Ishikawa (cell line): ENCODE measurements around the gene GABRG3.

Experiments used
- CEBPB ChIP-seq: IDR thresholded peaks from 2 replicates; pipeline ENCODE4 v1.6.1; 2012
- CREB1 ChIP-seq: IDR thresholded peaks from 2 replicates; pipeline ENCODE4 v1.6.1; 2012; ENCODE audit warnings: low read depth
- EGR1 ChIP-seq: IDR thresholded peaks from 2 replicates; pipeline ENCODE4 v1.6.1; 2012
- EP300 ChIP-seq: IDR thresholded peaks from 2 replicates; pipeline ENCODE4 v1.6.1; 2012; ENCODE audit warnings: borderline replicate concordance
- FOXM1 ChIP-seq: IDR thresholded peaks from 2 replicates; pipeline ENCODE4 v1.6.1; 2012; ENCODE audit warnings: low read depth, borderline replicate concordance
- MAX ChIP-seq: IDR thresholded peaks from 2 replicates; pipeline ENCODE4 v1.6.1; 2012
- NFIC ChIP-seq: IDR thresholded peaks from 2 replicates; pipeline ENCODE4 v1.6.1; 2012
- RAD21 ChIP-seq: IDR thresholded peaks from 2 replicates; pipeline ENCODE4 v1.6.1; 2012; ENCODE audit warnings: low read depth
- REST ChIP-seq: IDR thresholded peaks from 2 replicates; pipeline ENCODE4 v1.6.1; 2012; ENCODE audit warnings: low read depth, mild to moderate bottlenecking
- TAF1 ChIP-seq: IDR thresholded peaks from 2 replicates; pipeline ENCODE4 v1.6.1; 2012; ENCODE audit warnings: low read depth, mild to moderate bottlenecking
- TCF12 ChIP-seq: IDR thresholded peaks from 2 replicates; pipeline ENCODE4 v1.6.1; 2012; ENCODE audit warnings: low read depth
- TEAD4 ChIP-seq: IDR thresholded peaks from 2 replicates; pipeline ENCODE4 v1.6.1; 2012
- YY1 ChIP-seq: IDR thresholded peaks from 2 replicates; pipeline ENCODE4 v1.6.1; 2012; ENCODE audit warnings: low read depth
- ZBTB7A ChIP-seq: IDR thresholded peaks from 2 replicates; pipeline ENCODE4 v1.6.1; 2012; ENCODE audit warnings: low read depth
- TF ChIP-seq, protein P1 (sequence below): IDR thresholded peaks from 2 replicates; pipeline ENCODE4 v1.6.1; 2012

GABRG3 gene

DNA sequence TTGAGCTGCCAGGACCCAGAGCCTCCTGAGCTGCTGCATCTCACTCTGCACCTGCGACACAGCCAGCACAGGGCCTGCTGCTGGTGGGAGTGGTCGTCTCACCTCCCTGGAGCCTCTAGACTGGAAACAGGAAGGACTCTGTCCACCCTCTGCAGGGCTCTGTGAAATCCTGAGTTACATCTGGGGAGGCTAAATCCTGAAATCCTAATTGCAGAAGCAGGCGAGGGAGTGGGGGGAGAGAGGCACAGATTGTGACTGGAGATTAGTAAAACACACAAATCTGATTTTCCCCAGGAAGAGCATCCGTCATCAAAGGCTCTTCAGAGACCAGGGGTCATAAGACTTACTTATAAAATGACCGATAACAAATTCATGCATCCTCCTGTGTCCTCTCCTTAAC lies 31.6 kb upstream of the GABRG3 start:
- TF ChIP-seq TAF1 (no peak), CEBPB (no peak), ZBTB7A (no peak), TEAD4 (no peak), EGR1 (no peak), MAX (no peak), NFIC (no peak), CREB1 (no peak), EP300 (no peak), REST (no peak), FOXM1 (no peak), YY1 (no peak)
- TF ChIP-seq, protein P1, sequence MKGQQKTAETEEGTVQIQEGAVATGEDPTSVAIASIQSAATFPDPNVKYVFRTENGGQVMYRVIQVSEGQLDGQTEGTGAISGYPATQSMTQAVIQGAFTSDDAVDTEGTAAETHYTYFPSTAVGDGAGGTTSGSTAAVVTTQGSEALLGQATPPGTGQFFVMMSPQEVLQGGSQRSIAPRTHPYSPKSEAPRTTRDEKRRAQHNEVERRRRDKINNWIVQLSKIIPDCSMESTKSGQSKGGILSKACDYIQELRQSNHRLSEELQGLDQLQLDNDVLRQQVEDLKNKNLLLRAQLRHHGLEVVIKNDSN: no peak

DNA sequence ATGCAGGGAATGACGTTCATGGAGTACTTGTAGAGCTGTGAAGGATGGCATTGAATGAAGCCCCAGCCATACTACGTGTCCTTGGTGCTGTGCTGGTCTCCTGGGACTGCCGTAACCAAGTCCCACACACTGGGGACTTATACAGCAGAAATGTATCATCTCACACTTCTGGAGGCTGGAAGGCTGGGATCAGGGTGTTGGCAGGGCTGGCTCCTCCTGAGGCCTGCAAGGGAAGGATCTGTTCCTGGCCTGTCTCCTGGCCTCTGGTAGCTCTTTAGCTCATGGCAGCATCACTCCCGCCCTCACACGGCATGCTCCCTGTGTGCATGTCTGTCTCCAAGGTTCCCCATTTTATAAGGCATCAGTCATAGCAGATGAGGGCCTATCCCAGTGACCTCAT lies 29.5 kb upstream of the GABRG3 start:
- no peak for TF ChIP-seq CREB1
- TF ChIP-seq REST: no peak
- no peak for TF ChIP-seq YY1
- TF ChIP-seq TAF1: no peak
- TF ChIP-seq RAD21: no peak
- no peak for TF ChIP-seq TCF12
- TF ChIP-seq, protein P1: no peak
- no peak for TF ChIP-seq MAX

GRCh38 chr15:26943866-26944265 lies 27.1 kb upstream of the GABRG3 start:
- TF ChIP-seq TEAD4 (no peak), CEBPB (no peak), EGR1 (no peak), REST (no peak), ZBTB7A (no peak), YY1 (no peak), CREB1 (no peak), RAD21 (no peak), EP300 (no peak)

DNA sequence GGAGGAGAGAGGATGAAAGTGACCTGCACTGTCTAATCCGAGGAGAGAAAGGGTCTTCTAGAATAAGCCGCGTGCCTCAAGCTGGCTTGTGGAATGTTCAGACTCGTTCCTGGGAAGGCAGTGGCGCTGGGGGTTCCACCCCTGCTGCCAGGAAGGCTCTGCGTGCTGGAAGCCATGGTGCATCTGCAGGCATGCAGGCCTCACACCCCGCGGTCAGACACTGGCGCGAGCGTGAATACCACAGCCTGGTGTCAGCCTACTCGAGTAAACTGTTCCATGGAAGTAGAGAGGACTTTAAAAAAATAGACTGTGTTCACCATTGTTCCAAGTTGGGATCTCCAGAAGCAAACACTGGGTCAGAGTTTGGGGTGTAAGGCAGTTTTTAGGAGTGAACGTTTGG lies 25.9 kb upstream of the GABRG3 start:
- TF ChIP-seq EP300 (no peak), NFIC (no peak), CEBPB (no peak), FOXM1 (no peak), TCF12 (no peak)

- no peak for TF ChIP-seq TCF12
- TF ChIP-seq EGR1: no peak
- TF ChIP-seq FOXM1: no peak
- TF ChIP-seq TEAD4: no peak
- no peak for TF ChIP-seq CEBPB
- TF ChIP-seq REST: no peak
- TF ChIP-seq TAF1: no peak
- TF ChIP-seq EP300: no peak
- no peak for TF ChIP-seq RAD21
- no peak for TF ChIP-seq YY1
Observed at GRCh38 chr15:26950001-26950400, 21.0 kb upstream of the GABRG3 start.
